ENCODE measurements around the gene C20orf96. TPM values are rescaled to one million over a fixed set of nuclear protein-coding genes. Genes with fewer than 3 reads are reported as not detected.

The C20orf96 gene
- total RNA-seq, 4 donors from 2014 or later, result 1.7 to 2.6 (median 2.3) TPM

DNA sequence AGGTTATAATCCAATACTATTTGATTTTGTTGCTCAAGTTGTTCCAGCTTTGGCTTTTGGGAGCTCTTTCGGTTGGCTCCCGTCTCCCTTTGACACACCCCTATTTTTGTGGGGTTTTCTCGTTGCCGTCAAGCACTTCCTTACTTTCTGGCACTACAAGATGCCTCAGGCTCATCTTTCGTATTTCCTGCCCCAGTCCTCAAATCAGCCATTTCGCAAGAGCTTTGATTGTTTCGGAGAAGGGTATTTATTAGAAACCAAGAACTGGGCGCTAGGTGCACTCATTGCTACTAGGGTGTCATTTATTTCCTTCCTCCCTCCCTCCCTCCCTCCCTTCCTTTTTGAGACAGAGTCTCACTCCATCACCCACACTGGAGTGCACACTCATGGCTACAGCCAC, 21.5 kb upstream of the C20orf96 start:
- H3K4me1 ChIP-seq, result peaks cover 14 to 25% (median 18%) of the 10 kb centered on the region in 4 donors
- no peak overlapping the region for H3K27ac ChIP-seq (replicated peaks in 1 of 4)
- intact Hi-C loops (cut with DNase I), result no loop called here
- peaks cover 0 to 6% (median 2%) of the 10 kb centered on the region in 4 donors for H3K36me3 ChIP-seq
- no peak for TF ChIP-seq POLR2AphosphoS5 (IDR thresholded peaks at IDR 0.05)
- TF ChIP-seq EP300 (IDR thresholded peaks at IDR 0.05), result no peak
- TF ChIP-seq POLR2A (IDR thresholded peaks at IDR 0.05; ENCODE audit: low read depth), result no peak
- TF ChIP-seq, protein P1, sequence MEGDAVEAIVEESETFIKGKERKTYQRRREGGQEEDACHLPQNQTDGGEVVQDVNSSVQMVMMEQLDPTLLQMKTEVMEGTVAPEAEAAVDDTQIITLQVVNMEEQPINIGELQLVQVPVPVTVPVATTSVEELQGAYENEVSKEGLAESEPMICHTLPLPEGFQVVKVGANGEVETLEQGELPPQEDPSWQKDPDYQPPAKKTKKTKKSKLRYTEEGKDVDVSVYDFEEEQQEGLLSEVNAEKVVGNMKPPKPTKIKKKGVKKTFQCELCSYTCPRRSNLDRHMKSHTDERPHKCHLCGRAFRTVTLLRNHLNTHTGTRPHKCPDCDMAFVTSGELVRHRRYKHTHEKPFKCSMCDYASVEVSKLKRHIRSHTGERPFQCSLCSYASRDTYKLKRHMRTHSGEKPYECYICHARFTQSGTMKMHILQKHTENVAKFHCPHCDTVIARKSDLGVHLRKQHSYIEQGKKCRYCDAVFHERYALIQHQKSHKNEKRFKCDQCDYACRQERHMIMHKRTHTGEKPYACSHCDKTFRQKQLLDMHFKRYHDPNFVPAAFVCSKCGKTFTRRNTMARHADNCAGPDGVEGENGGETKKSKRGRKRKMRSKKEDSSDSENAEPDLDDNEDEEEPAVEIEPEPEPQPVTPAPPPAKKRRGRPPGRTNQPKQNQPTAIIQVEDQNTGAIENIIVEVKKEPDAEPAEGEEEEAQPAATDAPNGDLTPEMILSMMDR (IDR thresholded peaks at IDR 0.05), result no peak
- DNase-seq (ENCODE audit: extremely low spot score), result no peak
- H3K27me3 ChIP-seq, result no peaks in the 10 kb centered on the region
- 91% methylated on average over 8 of the region's 8 CpGs for WGBS
- no peak overlapping the region for H3K4me3 ChIP-seq
- H3K9me3 ChIP-seq, result no peaks in the 10 kb centered on the region

DNA sequence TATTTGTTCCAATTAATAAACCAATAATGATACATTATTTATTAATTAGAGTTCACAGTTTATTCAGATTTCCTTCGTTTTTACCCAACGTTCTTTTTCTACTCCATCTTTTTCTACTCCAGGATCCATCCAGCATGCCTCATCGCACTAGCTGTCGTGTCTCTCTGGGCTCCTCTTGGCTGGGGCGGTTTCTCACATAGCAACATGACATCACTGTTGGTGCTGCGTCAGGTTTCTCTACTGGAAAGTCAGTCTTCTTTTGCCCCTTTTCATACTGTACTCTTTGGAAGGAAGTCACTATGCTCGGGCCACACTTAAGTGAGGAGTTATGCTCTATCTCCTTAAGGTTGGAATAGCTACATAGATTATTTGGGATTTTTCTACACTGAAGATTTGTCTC, 21.1 kb upstream of the C20orf96 start:
- no peak overlapping the region for H3K27ac ChIP-seq (replicated peaks in 1 of 4)
- TF ChIP-seq EP300 (IDR thresholded peaks at IDR 0.05), result no peak
- TF ChIP-seq POLR2A (IDR thresholded peaks at IDR 0.05; ENCODE audit: low read depth), result no peak
- TF ChIP-seq, protein P1 (IDR thresholded peaks at IDR 0.05), result no peak
- WGBS, result 82% methylated on average over 7 of the region's 7 CpGs
- no peak overlapping the region for H3K4me3 ChIP-seq
- DNase-seq (ENCODE audit: extremely low spot score), result no peak
- H3K36me3 ChIP-seq, result peaks cover 0 to 1% (median 0%) of the 10 kb centered on the region in 4 donors
- H3K9me3 ChIP-seq, result no peaks in the 10 kb centered on the region
- no peaks in the 10 kb centered on the region for H3K27me3 ChIP-seq
- intact Hi-C loops (cut with DNase I), result no loop called here
- H3K4me1 ChIP-seq, result peaks cover 14 to 25% (median 18%) of the 10 kb centered on the region in 4 donors

DNA sequence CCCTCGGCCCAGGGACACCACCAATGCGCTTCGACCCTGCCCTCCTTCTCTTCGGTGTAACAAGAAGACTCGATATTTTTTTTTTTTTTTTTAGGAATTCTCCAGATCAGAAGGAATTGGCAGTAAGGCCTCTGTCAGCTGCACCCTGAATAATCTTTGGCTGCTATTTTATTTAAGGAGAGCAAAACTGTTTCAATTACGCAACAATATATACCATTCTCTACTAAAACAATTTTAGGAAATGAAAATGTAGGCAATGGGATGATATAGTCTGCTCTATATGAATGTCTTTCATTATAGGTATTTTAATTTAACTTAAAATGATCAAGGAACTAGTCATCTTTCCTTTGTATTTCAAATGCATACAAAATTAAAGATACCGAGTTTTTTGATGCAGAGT, 20.1 kb upstream of the C20orf96 start:
- intact Hi-C loops (cut with DNase I), result no loop called here
- Histone ChIP-seq H3K36me3 (no peaks in the 10 kb centered on the region), H3K27ac (replicated peaks in 1 of 4) (peak overlapping the region; percentile 69 to 87 (median 83)), H3K27me3 (no peaks in the 10 kb centered on the region), H3K4me3 (peak overlapping the region; percentile 49 to 68 (median 60)), H3K4me1 (peaks cover 14 to 25% (median 18%) of the 10 kb centered on the region in 4 donors), H3K9me3 (no peaks in the 10 kb centered on the region)
- no peak for DNase-seq (ENCODE audit: extremely low spot score)
- TF ChIP-seq POLR2AphosphoS5 (IDR thresholded peaks at IDR 0.05), result no peak
- no peak for TF ChIP-seq EP300 (IDR thresholded peaks at IDR 0.05)
- TF ChIP-seq, protein P1 (IDR thresholded peaks at IDR 0.05), result no peak
- TF ChIP-seq POLR2A (IDR thresholded peaks at IDR 0.05; ENCODE audit: low read depth), result no peak
- 4% methylated on average over 7 of the region's 7 CpGs for WGBS

DNA sequence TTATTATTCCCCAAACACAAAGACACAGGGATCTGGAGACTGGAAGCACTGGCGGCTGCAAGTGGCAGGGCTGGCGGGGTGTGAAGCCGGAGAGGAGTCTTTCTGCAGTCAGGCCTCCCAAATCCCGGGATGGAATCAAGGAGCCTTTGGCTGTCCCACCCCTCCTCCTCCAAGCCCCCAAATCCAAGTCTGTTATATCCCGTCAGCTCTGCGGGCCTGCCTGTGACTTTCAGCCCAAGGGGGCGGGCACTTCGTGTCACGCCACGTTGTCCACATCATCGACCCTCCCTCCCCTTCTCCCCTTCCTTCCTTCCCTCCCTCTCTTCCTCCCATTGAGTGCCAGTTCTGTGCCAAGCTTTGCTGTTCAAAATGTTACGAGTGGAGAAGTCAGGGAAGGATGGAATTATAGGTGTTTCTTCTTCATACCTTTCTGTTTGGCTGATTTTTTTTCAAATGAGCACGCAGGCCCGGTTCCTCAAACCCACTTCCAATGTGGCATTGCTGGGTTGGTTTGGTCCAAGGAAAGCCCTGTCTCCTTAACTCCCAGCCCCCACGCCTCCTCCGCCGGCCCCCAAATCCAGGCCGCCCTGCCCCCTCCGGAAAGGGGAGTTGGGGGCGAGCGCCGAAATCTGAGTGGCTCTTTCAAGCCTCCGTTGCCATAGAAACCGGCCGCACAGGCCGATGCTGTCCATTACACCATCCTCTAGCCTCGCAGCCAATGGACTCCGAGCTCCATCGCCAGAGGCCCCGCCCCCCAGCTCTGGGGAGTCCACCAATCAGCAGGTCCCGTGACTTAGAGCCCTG, 19.5 kb upstream of the C20orf96 start:
- Histone ChIP-seq H3K9me3 (no peaks in the 10 kb centered on the region), H3K4me1 (peaks cover 14 to 25% (median 18%) of the 10 kb centered on the region in 4 donors), H3K4me3 (peak overlapping the region; percentile 49 to 68 (median 60)), H3K27me3 (no peaks in the 10 kb centered on the region), H3K27ac (replicated peaks in 1 of 4) (peak overlapping the region; percentile 69 to 87 (median 83)), H3K36me3 (no peaks in the 10 kb centered on the region)
- peak; percentile 100 for DNase-seq (ENCODE audit: extremely low spot score)
- peak; percentile 46 to 69 for TF ChIP-seq POLR2AphosphoS5 (IDR thresholded peaks at IDR 0.05)
- TF ChIP-seq, protein P1 (IDR thresholded peaks at IDR 0.05), result no peak
- intact Hi-C loops (cut with DNase I), result no loop called here
- 4% methylated on average over 28 of the region's 31 CpGs for WGBS

Measured in esophagus muscularis mucosa (tissue), 4 donors.